KMS-11 (cell line): ENCODE data around the gene DSG4.

ENCODE experiments used
- H2AFZ ChIP-seq: fragments of 200-600 bp; sonication (generic); 2 replicates; pipeline ENCODE4 v1.6.1; 2016; ENCODE audit warnings: antibody characterized with exemption, mixed run types, low read depth
- H3K27ac ChIP-seq: fragments of 200-600 bp; sonication (generic); 2 replicates; pipeline ENCODE4 v1.6.1; 2016; ENCODE audit warnings: mild to moderate bottlenecking, mixed run types
- H3K27me3 ChIP-seq: fragments of 200-600 bp; sonication (generic); 2 replicates; pipeline ENCODE4 v1.6.1; 2017; ENCODE audit warnings: mild to moderate bottlenecking, low read depth, mixed run types, moderate library complexity; ENCODE audit not compliant: insufficient read depth
- H3K36me3 ChIP-seq: fragments of 200-600 bp; sonication (generic); 2 replicates; pipeline ENCODE4 v1.6.1; 2017; ENCODE audit warnings: mild to moderate bottlenecking, mixed run types; ENCODE audit not compliant: insufficient read depth
- H3K4me1 ChIP-seq: fragments of 200-600 bp; sonication (generic); 2 replicates; pipeline ENCODE4 v1.6.1; 2016; ENCODE audit warnings: mild to moderate bottlenecking, low read depth, mixed run types; ENCODE audit not compliant: poor library complexity, severe bottlenecking
- H3K4me2 ChIP-seq: fragments of 200-600 bp; sonication (generic); 2 replicates; pipeline ENCODE4 v1.7.0; 2016; ENCODE audit warnings: mild to moderate bottlenecking, mixed run types
- H3K4me3 ChIP-seq: fragments of 200-600 bp; sonication (generic); IDR thresholded peaks from 2 replicates; pipeline ENCODE4 v1.6.1; 2017; ENCODE audit warnings: low read depth, low read length, mixed read lengths; ENCODE audit not compliant: insufficient read depth
- H3K79me2 ChIP-seq: fragments of 200-600 bp; sonication (generic); 2 replicates; pipeline ENCODE4 v1.6.1; 2016; ENCODE audit warnings: low read depth, mixed run types; ENCODE audit not compliant: insufficient read depth
- H3K9ac ChIP-seq: fragments of 200-600 bp; sonication (generic); 2 replicates; pipeline ENCODE4 v1.6.1; 2016; ENCODE audit warnings: mild to moderate bottlenecking, mixed run types
- H4K20me1 ChIP-seq: fragments of 200-600 bp; sonication (generic); 2 replicates; pipeline ENCODE4 v1.6.1; 2016; ENCODE audit warnings: mild to moderate bottlenecking, mixed run types; ENCODE audit not compliant: insufficient read depth
- CTCF ChIP-seq: fragments of 200-600 bp; sonication (generic); conservative IDR thresholded peaks from 2 replicates; pipeline ENCODE4 v1.6.1; 2017; ENCODE audit warnings: low read depth, mild to moderate bottlenecking, antibody characterized with exemption, low read length, moderate library complexity, mixed read lengths

DSG4 gene

DNA sequence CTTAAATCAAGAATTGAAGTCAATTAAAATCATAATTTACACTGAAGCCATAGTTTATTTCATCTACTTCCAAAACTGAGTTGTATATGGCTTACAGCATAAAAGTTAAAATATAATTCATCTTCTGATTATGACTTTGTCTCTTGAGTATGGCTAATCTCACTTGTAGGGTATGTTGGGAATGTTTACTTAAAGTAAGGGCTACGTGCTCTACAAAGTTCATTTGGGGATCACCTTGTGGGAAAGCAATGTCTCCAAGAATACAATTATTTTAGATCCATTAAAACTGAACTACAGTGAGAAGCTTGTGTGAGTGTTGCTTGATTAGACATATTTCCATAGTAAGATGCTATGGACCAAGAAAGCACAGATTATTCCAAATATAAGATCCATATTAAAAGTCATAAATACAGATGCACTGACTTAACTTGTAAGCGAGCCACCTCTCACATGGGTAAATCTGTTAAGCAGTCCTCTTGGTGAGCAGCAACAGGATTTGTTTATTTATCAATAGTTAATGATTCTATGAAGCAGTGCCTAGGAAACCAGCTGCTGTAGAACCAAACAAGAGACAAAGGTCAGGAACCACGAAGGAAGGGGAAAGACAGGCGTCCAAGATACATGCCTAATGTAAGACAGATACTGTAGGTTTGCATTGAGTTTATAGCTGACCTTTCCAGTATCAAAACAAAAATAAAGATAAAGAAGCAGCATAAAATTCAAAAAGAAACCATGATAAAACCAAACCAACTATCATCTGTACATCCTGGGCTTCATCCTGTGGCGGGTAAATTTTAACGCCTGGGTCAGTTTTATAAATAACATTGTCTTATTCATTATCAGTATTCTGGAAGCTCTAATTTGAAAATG lies 24.8 kb downstream of the DSG4 start:
- H3K4me1 ChIP-seq = no peaks in the 10 kb centered on the region
- no peak for TF ChIP-seq CTCF
- H3K27ac ChIP-seq = no peak overlapping the region
- H3K4me2 ChIP-seq = no peak overlapping the region
- no peaks in the 10 kb centered on the region for H3K36me3 ChIP-seq
- H3K9ac ChIP-seq = no peak overlapping the region
- no peaks in the 10 kb centered on the region for H3K79me2 ChIP-seq
- no peaks in the 10 kb centered on the region for H4K20me1 ChIP-seq
- no peak overlapping the region for H2AFZ ChIP-seq
- no peaks in the 10 kb centered on the region for H3K27me3 ChIP-seq
- no peak overlapping the region for H3K4me3 ChIP-seq

DNA sequence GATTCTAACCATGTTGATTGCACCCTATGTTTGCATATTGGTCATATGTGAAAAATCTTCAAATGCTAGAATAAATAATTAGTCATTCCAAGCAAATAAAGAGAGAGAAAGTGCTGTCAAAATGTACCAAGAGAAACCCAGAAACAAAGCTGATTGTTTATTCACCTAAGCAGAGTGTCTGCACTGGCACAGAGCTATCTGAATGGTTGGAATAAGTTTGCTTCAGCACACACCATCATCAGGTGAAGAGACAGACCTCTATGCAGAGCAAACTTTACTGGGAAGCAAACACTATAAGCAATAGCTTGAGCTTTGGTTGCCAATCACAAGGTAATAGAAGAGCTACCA lies 25.4 kb downstream of the DSG4 start:
- H4K20me1 ChIP-seq = no peaks in the 10 kb centered on the region
- no peak overlapping the region for H3K27ac ChIP-seq
- no peaks in the 10 kb centered on the region for H3K27me3 ChIP-seq
- no peak overlapping the region for H3K4me3 ChIP-seq
- no peak overlapping the region for H3K4me2 ChIP-seq
- H3K36me3 ChIP-seq = no peaks in the 10 kb centered on the region
- H3K79me2 ChIP-seq = no peaks in the 10 kb centered on the region
- no peak overlapping the region for H2AFZ ChIP-seq
- no peak overlapping the region for H3K9ac ChIP-seq
- H3K4me1 ChIP-seq = no peaks in the 10 kb centered on the region
- no peak for TF ChIP-seq CTCF

DNA sequence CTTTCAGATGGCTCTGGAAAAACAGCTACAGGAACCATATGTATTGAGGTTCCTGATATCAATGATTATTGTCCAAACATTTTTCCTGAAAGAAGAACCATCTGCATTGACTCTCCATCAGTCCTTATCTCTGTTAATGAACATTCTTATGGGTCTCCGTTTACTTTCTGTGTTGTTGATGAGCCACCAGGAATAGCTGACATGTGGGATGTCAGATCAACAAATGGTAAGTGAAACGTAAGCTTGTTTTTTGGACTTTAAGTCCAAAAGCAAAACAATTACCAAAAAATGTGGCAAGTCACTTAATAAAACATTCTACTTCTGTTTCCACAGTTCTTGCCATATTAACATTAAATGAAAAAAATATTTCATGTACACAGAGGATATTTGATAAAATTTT lies 26.8 kb downstream of the DSG4 start:
- H3K9ac ChIP-seq = no peak overlapping the region
- H2AFZ ChIP-seq = no peak overlapping the region
- no peaks in the 10 kb centered on the region for H4K20me1 ChIP-seq
- H3K4me3 ChIP-seq = no peak overlapping the region
- no peaks in the 10 kb centered on the region for H3K36me3 ChIP-seq
- no peak overlapping the region for H3K27ac ChIP-seq
- H3K4me2 ChIP-seq = no peak overlapping the region
- H3K79me2 ChIP-seq = no peaks in the 10 kb centered on the region
- H3K4me1 ChIP-seq = no peaks in the 10 kb centered on the region
- no peak for TF ChIP-seq CTCF
- H3K27me3 ChIP-seq = no peaks in the 10 kb centered on the region

DNA sequence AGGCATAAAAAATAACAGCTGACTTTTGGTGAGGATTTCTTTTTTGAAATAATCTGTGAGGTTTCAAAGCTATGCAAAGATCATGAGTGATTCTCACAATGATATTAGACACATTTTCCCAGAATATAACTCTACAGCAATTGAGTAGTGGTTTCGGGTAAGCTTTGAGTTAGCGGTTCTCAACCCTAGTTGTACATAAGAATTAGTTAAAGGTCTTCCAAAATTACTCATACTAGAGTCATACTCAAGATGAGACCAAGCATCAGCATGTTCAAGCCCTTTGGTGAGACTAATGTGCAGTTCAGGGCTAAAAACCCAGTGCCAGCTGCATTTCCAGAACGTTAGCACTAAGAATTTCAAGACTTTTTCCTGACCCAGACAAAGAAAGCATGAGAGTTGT lies 31.1 kb downstream of the DSG4 start:
- Histone ChIP-seq H4K20me1 (no peaks in the 10 kb centered on the region), H3K27ac (no peak overlapping the region), H3K27me3 (no peaks in the 10 kb centered on the region), H2AFZ (no peak overlapping the region), H3K79me2 (no peaks in the 10 kb centered on the region), H3K4me3 (no peak overlapping the region), H3K36me3 (no peaks in the 10 kb centered on the region), H3K9ac (no peak overlapping the region), H3K4me1 (no peaks in the 10 kb centered on the region), H3K4me2 (no peak overlapping the region)
- TF ChIP-seq CTCF = no peak
